Measurements from ENCODE around the gene JMJD8. TPM values are rescaled to one million over a fixed set of nuclear protein-coding genes. Genes with fewer than 3 reads are reported as not detected.

Gene JMJD8
- total and polyA plus RNA-seq, 7 donors: 18.7 to 93.4 (median 52.8) TPM

DNA sequence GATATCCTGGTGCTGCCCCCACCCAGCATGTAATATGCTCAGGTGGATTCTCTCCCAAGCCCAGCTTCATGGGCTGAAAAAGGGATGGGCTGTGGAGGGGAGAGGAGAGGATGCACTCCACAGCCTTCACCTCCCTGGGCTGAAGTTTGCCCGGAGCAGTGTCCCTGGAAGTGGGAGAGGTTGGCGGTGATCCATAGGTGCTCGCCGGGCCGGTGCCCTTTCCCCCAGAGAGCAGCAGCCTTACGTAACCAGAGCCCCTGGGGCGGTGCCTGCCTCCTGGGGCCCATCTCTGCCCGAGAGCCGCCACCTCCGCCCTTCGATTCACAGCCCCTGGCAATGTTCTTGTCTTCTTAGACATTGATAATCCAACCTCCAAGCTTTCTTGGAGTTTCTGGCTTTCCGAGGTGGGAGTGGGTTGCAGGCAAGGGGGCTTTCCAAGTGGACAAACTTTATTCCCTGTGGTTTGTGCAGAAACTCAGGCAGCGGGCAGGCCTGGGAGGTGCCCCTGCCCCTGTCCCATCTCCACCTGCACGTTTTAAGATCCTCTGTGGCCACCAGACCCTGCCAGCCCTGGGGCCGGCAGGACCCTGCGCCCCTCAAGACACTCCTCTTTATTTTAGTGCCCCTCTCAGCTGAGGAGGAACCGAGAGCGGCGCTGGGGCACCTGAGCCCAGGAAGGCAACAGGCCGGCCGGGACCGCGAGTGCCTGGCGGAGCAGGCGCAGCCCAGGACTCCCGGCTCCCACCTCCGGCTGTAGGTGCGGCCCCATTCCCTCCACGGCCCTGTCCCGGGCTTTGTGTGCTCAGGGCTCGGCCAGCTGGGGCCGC, 38.1 kb downstream of the JMJD8 start:
- WGBS, 2 donors: 34 to 76% methylated on average over 32 of the region's 32 CpGs
- Histone ChIP-seq H3K27ac (peak overlapping the region in 2 of 4 donors; percentile 22 to 36), H3K4me3 (no peak overlapping the region), H3K36me3 (no peaks in the 10 kb centered on the region), H3K9me3 (no peaks in the 10 kb centered on the region), H3K4me1 (peaks cover 0 to 59% (median 49%) of the 10 kb centered on the region in 4 donors), H3K27me3 (no peaks in the 10 kb centered on the region)
- no peak for DNase-seq
- TF ChIP-seq POLR2A (IDR thresholded peaks at IDR 0.05) (no peak), POLR2AphosphoS5 (IDR thresholded peaks at IDR 0.05) (no peak), EP300 (IDR thresholded peaks at IDR 0.05) (no peak)
- TF ChIP-seq, protein P1, sequence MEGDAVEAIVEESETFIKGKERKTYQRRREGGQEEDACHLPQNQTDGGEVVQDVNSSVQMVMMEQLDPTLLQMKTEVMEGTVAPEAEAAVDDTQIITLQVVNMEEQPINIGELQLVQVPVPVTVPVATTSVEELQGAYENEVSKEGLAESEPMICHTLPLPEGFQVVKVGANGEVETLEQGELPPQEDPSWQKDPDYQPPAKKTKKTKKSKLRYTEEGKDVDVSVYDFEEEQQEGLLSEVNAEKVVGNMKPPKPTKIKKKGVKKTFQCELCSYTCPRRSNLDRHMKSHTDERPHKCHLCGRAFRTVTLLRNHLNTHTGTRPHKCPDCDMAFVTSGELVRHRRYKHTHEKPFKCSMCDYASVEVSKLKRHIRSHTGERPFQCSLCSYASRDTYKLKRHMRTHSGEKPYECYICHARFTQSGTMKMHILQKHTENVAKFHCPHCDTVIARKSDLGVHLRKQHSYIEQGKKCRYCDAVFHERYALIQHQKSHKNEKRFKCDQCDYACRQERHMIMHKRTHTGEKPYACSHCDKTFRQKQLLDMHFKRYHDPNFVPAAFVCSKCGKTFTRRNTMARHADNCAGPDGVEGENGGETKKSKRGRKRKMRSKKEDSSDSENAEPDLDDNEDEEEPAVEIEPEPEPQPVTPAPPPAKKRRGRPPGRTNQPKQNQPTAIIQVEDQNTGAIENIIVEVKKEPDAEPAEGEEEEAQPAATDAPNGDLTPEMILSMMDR (IDR thresholded peaks at IDR 0.05): no peak
- intact Hi-C loops (cut with DNase I): no loop called here

DNA sequence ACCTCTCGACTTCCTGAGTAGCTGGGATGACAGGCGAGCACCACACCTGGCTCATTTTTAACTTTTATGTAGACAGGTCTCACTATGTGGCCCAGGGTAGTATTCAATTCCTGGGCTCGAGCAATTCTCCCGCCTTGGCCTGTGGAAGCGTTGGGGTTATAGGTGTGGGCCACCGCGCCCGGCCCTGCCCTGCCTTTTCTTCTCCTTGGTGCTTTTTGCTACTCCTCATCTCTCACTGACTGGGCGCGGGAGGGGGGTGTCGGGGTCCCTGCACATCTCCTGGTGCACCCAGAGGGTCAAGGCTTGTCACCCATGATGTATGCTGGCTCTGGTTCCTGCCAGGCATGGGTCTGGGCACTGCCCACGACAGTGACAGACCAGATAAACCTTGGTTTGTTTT, 39.6 kb downstream of the JMJD8 start:
- H3K9me3 ChIP-seq: no peaks in the 10 kb centered on the region
- intact Hi-C loops (cut with DNase I): no loop called here
- H3K4me1 ChIP-seq: peaks cover 0 to 49% (median 40%) of the 10 kb centered on the region in 4 donors
- H3K4me3 ChIP-seq: no peak overlapping the region
- no peaks in the 10 kb centered on the region for H3K27me3 ChIP-seq
- H3K27ac ChIP-seq: no peak overlapping the region
- H3K36me3 ChIP-seq: no peaks in the 10 kb centered on the region
- TF ChIP-seq POLR2A (IDR thresholded peaks at IDR 0.05) (no peak), POLR2AphosphoS5 (IDR thresholded peaks at IDR 0.05) (no peak), EP300 (IDR thresholded peaks at IDR 0.05) (no peak)
- TF ChIP-seq, protein P1 (IDR thresholded peaks at IDR 0.05): no peak
- WGBS, 2 donors: 69 to 85% methylated on average over 12 of the region's 12 CpGs
- DNase-seq: no peak

DNA sequence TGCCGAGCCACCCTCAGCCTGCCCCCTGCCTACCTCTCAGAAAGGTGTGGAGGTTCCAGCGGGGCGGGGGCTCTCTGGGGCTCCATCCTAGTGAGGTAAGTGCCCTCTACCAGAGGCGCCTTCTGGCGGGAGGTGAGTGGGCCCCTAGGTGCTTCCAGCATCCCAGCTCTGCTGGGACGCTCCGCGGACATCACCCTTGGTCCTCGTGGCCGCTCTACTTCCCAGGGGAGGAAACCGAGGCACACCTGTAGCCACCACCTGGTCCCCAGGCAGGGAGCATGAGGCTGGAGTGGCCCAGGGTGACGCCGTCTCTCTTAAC, 41.1 kb downstream of the JMJD8 start:
- Histone ChIP-seq H3K4me1 (peaks cover 0 to 43% (median 33%) of the 10 kb centered on the region in 4 donors), H3K27me3 (no peaks in the 10 kb centered on the region), H3K36me3 (no peaks in the 10 kb centered on the region), H3K9me3 (no peaks in the 10 kb centered on the region), H3K4me3 (peak overlapping the region; percentile 49 to 93 (median 84)), H3K27ac (peak overlapping the region; percentile 81 to 91 (median 90))
- TF ChIP-seq POLR2AphosphoS5 (IDR thresholded peaks at IDR 0.05) (no peak), EP300 (IDR thresholded peaks at IDR 0.05) (no peak), POLR2A (IDR thresholded peaks at IDR 0.05) (no peak)
- TF ChIP-seq, protein P1 (IDR thresholded peaks at IDR 0.05): no peak
- 42 to 85% methylated on average over 13 of the region's 13 CpGs for WGBS, 2 donors
- intact Hi-C loops (cut with DNase I): no loop called here
- no peak for DNase-seq

DNA sequence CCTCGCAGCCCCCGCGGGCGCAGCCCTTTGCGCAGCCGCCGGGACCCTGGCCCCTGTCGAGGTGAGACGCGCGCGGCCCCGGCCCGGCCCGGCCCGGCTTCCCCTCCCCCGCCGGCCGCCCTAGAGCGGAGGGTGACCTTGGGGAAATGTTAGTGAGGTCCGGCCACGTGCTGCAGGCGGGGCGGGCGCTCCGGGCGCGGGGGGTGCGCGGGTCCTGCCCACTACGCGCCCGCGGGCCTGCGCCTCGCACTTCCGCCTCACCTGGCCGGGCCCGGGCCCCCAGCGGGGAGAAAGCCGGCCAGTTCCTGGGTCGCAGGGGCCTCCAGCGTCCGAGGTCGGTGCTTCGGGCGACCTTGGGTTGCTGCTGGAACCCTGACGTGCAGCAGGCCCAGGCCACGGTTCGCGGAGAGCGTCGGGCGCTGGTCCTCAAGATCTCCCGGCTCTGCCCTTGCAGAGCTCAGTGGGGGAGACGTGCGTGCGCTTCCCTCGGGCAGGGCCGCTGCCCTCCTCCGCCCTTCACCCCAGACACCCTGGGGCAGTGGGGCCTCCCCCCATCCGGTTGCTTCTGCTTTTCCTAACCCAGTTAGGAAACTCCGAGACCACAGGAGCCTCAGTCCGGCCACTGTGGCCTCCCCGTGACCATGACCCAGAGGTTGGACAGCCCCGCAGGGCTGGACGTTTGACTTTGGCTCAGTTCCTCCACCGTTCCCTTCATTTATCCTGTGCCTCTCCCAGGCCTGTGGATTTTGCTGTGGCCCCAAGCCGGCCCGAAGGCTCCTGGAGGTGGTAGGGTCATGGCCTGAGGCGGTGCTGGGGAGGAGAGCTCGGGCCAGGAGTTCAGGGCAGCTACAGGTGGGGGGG, 41.7 kb downstream of the JMJD8 start:
- peaks cover 0 to 43% (median 33%) of the 10 kb centered on the region in 4 donors for H3K4me1 ChIP-seq
- peak overlapping the region; percentile 81 to 91 (median 90) for H3K27ac ChIP-seq
- peak; percentile 84 for DNase-seq
- H3K27me3 ChIP-seq: no peaks in the 10 kb centered on the region
- no peaks in the 10 kb centered on the region for H3K36me3 ChIP-seq
- peak in 2 of 4 donors; percentile 7 to 33 for TF ChIP-seq POLR2AphosphoS5 (IDR thresholded peaks at IDR 0.05)
- no peak for TF ChIP-seq EP300 (IDR thresholded peaks at IDR 0.05)
- TF ChIP-seq POLR2A (IDR thresholded peaks at IDR 0.05): no peak
- TF ChIP-seq, protein P1 (IDR thresholded peaks at IDR 0.05): no peak
- no peaks in the 10 kb centered on the region for H3K9me3 ChIP-seq
- 2 to 6% methylated on average over 72 of the region's 72 CpGs for WGBS, 2 donors
- intact Hi-C loops (cut with DNase I): loop anchor here (1.0 kb wide), 1 partner anchor 18 kb away; no protein-coding TSS in a partner anchor
- H3K4me3 ChIP-seq: peak overlapping the region; percentile 49 to 93 (median 84)
